HG03378 (cell line): Measurements from ENCODE around the gene PTPRM.
"Not testable (repeated sequence)": the region's sequence is repeated elsewhere in the genome, so short reads cannot be mapped to it uniquely, and the experiment has no call there.

Source experiments
- ATAC-seq: cut with Tn5 transposase; IDR thresholded peaks from one replicate; pipeline ENCODE4 v1.9.1; 2021; ENCODE audit warnings: mild to moderate bottlenecking, moderate library complexity; ENCODE audit not compliant: unreplicated experiment

Gene PTPRM

GRCh38 chr18:8439055-8439454, 871.9 kb downstream of the PTPRM start:
- no peak for ATAC-seq

GRCh38 chr18:8443505-8443904, 876.4 kb downstream of the PTPRM start:
- ATAC-seq: no peak

GRCh38 chr18:8446936-8447335, 879.8 kb downstream of the PTPRM start:
- not testable (repeated sequence) for ATAC-seq

- ATAC-seq: no peak
Measured at GRCh38 chr18:8448130-8448529, 881.0 kb downstream of the PTPRM start.

- ATAC-seq: no peak
Measured at GRCh38 chr18:8450013-8450412, 882.9 kb downstream of the PTPRM start.

GRCh38 chr18:8450898-8451665, 884.0 kb downstream of the PTPRM start:
- no peak for ATAC-seq

- no peak for ATAC-seq
Measured at GRCh38 chr18:8453528-8453927, 886.4 kb downstream of the PTPRM start.

- no peak for ATAC-seq
Measured at GRCh38 chr18:8454136-8454535, 887.0 kb downstream of the PTPRM start.

GRCh38 chr18:8455661-8456614, 888.8 kb downstream of the PTPRM start:
- ATAC-seq: no peak
